ENCODE results near the gene DPH6.

DNA sequence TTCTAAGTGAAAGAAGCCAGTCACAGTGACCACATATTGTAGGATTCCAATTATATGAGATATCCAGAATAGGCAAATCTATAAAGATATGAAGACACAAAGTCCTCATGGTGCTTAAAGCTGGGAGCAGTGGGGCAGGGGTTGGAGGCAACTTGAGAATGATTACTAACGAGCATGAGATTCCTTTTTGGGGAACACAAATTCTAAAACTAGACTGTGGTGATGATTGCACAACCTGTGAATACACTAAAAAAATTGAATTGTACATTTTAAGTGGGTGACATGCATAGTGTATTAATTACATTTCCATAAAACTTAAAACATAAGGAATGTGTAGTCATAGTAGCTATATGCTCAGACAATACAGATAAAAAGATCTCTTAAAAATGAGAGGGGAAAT, 103.2 kb downstream of the DPH6 start:
- TF ChIP-seq CTCF (IDR thresholded peaks at IDR 0.05) (no peak), POLR2A (IDR thresholded peaks at IDR 0.05) (no peak)

All from thyroid gland (tissue), 4 donors.